ENCODE measurements around the gene XPC.

DNA sequence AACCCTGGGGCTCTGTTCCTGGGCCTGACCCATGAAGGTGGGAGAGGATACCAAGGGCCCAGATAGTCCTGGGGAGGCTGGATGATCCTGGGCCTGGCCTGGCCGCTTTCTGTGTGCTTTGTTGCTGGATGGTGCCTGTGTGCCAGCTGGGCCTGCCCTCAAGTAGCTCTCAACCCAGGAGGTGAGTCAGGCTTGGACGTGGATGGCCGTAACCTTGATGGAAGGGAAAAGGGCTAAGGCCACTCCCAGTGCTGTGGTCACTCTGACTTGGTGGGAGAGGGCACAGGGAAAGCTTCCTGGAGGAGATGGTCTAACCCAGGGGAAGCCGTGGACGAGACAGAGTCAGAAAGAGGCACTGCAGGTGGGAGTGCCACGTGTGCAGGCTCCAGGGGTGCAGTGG, 44.1 kb downstream of the XPC start:
- TF ChIP-seq, protein P1, sequence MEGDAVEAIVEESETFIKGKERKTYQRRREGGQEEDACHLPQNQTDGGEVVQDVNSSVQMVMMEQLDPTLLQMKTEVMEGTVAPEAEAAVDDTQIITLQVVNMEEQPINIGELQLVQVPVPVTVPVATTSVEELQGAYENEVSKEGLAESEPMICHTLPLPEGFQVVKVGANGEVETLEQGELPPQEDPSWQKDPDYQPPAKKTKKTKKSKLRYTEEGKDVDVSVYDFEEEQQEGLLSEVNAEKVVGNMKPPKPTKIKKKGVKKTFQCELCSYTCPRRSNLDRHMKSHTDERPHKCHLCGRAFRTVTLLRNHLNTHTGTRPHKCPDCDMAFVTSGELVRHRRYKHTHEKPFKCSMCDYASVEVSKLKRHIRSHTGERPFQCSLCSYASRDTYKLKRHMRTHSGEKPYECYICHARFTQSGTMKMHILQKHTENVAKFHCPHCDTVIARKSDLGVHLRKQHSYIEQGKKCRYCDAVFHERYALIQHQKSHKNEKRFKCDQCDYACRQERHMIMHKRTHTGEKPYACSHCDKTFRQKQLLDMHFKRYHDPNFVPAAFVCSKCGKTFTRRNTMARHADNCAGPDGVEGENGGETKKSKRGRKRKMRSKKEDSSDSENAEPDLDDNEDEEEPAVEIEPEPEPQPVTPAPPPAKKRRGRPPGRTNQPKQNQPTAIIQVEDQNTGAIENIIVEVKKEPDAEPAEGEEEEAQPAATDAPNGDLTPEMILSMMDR (conservative IDR thresholded peaks at IDR 0.05; ENCODE audit: low read depth, low read length) = no peak
- no peak for TF ChIP-seq EZH2 (IDR thresholded peaks at IDR 0.05; ENCODE audit: borderline replicate concordance, low read depth, low read length, poor library complexity, severe bottlenecking)
